Testis (tissue), 2 donors: ENCODE results near the gene ABCC3.

Experiments used
- POLR2A ChIP-seq: fragments of 450-650 bp; IDR thresholded peaks from one replicate; pipeline ENCODE4 v1.6.1; 2017; ENCODE audit warnings: antibody characterized with exemption, mild to moderate bottlenecking, moderate library complexity
- TF ChIP-seq, protein P1 (sequence below), 3 experiments: fragments of 450-650 bp in 2 of 3; fragments of 200-600 bp in 1 of 3; sonication (generic) in 1 of 3; IDR thresholded peaks; one replicate each; pipeline ENCODE4 v1.5.1; 2016 to 2019; ENCODE audit warnings: antibody characterized with exemption in 3 of 3, mild to moderate bottlenecking in 2 of 3, moderate library complexity in 1 of 3

DNA sequence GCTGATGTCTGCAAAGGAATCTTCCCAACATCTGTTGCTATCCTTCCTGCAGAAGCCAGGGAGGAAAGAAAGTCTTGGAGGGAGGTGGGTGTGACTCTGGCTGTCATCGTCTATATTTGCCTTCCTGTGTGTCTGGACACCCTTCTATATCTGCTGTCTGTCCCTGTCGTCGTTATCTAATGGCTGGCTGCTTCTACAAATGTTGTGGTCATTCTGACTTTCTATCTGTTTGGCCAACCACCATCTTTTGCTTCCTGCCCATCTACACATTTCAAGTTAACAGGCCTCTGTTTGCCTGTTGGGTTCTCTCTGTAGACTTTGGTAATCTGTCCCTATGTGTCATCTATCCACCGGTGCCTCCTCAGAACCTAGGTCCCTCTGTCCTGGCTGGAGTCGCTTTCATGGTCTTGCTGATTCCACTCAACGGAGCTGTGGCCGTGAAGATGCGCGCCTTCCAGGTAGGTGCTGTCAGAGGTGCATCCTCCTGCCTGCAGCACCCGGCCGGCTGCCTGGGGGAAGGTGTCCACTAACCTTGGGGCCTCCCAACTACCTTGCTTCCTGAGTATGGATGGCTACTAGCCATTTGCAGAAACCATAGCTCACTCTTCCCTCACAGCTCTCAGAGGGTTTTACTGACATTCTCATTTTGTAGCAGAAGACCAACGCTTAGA, 30.2 kb downstream of the ABCC3 start:
- no peak for TF ChIP-seq POLR2A
- TF ChIP-seq, protein P1, sequence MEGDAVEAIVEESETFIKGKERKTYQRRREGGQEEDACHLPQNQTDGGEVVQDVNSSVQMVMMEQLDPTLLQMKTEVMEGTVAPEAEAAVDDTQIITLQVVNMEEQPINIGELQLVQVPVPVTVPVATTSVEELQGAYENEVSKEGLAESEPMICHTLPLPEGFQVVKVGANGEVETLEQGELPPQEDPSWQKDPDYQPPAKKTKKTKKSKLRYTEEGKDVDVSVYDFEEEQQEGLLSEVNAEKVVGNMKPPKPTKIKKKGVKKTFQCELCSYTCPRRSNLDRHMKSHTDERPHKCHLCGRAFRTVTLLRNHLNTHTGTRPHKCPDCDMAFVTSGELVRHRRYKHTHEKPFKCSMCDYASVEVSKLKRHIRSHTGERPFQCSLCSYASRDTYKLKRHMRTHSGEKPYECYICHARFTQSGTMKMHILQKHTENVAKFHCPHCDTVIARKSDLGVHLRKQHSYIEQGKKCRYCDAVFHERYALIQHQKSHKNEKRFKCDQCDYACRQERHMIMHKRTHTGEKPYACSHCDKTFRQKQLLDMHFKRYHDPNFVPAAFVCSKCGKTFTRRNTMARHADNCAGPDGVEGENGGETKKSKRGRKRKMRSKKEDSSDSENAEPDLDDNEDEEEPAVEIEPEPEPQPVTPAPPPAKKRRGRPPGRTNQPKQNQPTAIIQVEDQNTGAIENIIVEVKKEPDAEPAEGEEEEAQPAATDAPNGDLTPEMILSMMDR (IDR thresholded peaks at IDR 0.05), result no peak
